Heart right ventricle (tissue), 16 donors: ENCODE data around the gene PTPRD. TPM values are rescaled to one million over a fixed set of nuclear protein-coding genes. Genes with fewer than 3 reads are reported as not detected.

ENCODE experiments used
- ATAC-seq, 8 donors: fragments of 200-7000 bp; cut with Tn5 transposase; one replicate each; pipeline ENCODE4 v1.9.1; 2020; ENCODE audit warnings: mild to moderate bottlenecking in 8 of 8, moderate library complexity in 8 of 8, moderate number of reproducible peaks in 1 of 8
- DNase-seq, 2 donors: peaks; one replicate each; pipeline ENCODE4 v3.0.0-alpha.2; 2020
- H3K27ac ChIP-seq, 10 donors: fragments of 200-600 bp; sonication (generic) in 2 of 10; one replicate each; pipeline versions ENCODE4 v1.5.0 to v1.8.0; 2020 to 2022; ENCODE audit warnings: mild to moderate bottlenecking in 3 of 10
- H3K27me3 ChIP-seq, 7 donors: fragments of 200-600 bp; one replicate each; pipeline ENCODE4 v1.8.0; 2021 to 2022; ENCODE audit warnings: mild to moderate bottlenecking in 2 of 7
- H3K36me3 ChIP-seq, 9 donors: fragments of 200-600 bp; sonication (generic) in 1 of 9; one replicate each; pipeline versions ENCODE4 v1.5.0 to v1.8.0; 2020 to 2022; ENCODE audit warnings: mild to moderate bottlenecking in 2 of 9
- H3K4me1 ChIP-seq, 9 donors: fragments of 200-600 bp; sonication (generic) in 1 of 9; one replicate each; pipeline versions ENCODE4 v1.5.0 to v1.8.0; 2020 to 2022; ENCODE audit warnings: mild to moderate bottlenecking in 4 of 9
- H3K4me3 ChIP-seq, 10 donors: fragments of 200-600 bp; sonication (generic) in 2 of 10; one replicate each; pipeline versions ENCODE4 v1.5.0 to v1.8.0; 2020 to 2022; ENCODE audit warnings: mild to moderate bottlenecking in 7 of 10, moderate library complexity in 2 of 10
- H3K9me3 ChIP-seq, 11 donors: fragments of 200-600 bp in 10 of 11; sonication (generic) in 2 of 11; one replicate each; pipeline versions ENCODE4 v1.5.0 to v1.8.0; 2013 to 2022; ENCODE audit warnings: mild to moderate bottlenecking in 2 of 11, control low read depth in 1 of 11, moderate library complexity in 1 of 11
- CTCF ChIP-seq, 9 donors: fragments of 200-600 bp; sonication (generic) in 2 of 9; IDR thresholded peaks; one replicate each; pipeline versions ENCODE4 v1.5.0 to v1.8.0; 2021 to 2022; ENCODE audit warnings: antibody characterized with exemption in 9 of 9, mild to moderate bottlenecking in 5 of 9, moderate library complexity in 1 of 9
- WGBS, 2 donors: extraction: QIAGEN DNeasy Blood & Tissue Kit; methylation state at CpG; one replicate each; pipeline ENCODE4 v1.1.7; 2013; ENCODE audit warnings: inconsistent platforms in 1 of 2; 5-methylcytosine and 5-hydroxymethylcytosine counted together
- intact Hi-C, 10 donors: fragments of 100-400 bp; cut with DNase I; formaldehyde crosslinking; loops; one replicate each; pipeline versions ENCODE4 v1.11.1 to v1.14.2; 2022
- polyA plus RNA-seq, 2 donors: library from polyadenylated mRNA; stranded (reverse); fragments of 200-250 nt; gene quantifications; one replicate each; pipeline ENCODE4 v1.2.3, GENCODE V29; 2013
- total RNA-seq, 10 donors: library from RNA; stranded (reverse); fragmentation: NEBNext Ultra II Directional in 3 of 10; extraction: Animal tissue kit (Norgen Biotek cat#: 25700) in 3 of 10; gene quantifications; one replicate each; pipeline versions ENCODE4 v1.2.1 to v1.2.4, GENCODE V29; 2021 to 2023
- donor health status: Arrhythmogenic right ventricular cardiomyopathy.
- donor health status: ischemic (EF 13 %, LVEDD 7.1; RV severe dilation, severe dysfunction).
- donor health status: healthy with polysubstance abuse.
- donor health status: DM: no; HTN: yes; CAD: no.
- donor health status: DM: no; HTN: no; CAD: no.
- donor health status: ischemic (EF 25% LVEDD 6.9; RV normal size, moderate dysfunction).
- donor health status: ischemic (EF 25% LVEDD 5.7; RV mildly dilated, moderate dysfunction).
- donor health status: healthy.
- donor health status: DM: yes; HTN: yes; CAD: no.
- donor health status: Ischemic cardiomyopathy.
- donor health status: ischemic (EF 35%, LVEDD 5.7; RV mildly dilated, moderate dysfunction).
- donor health status: nonischemic (EF 11% LVEDD 7.7; RV severe dilation, severe dysfunction).
- donor health status: DM: yes; HTN: yes; CAD: no.
- donor health status: PGD.
- donor health status: ischemic (EF 29% LVEDD 5.4; RV normal size, mild dysfunction).
- donor health status: nonischemic (EF 23%, LVEDD 6.1; RV moderate dilation, normal function).

PTPRD gene
- total and polyA plus RNA-seq, 12 donors, result 1.4 to 25.2 (median 13.0) TPM

- intact Hi-C loops, result no loop called here
- no peak for ATAC-seq
- Histone ChIP-seq H3K4me1 (no peaks in the 10 kb centered on the region), H3K27ac (no peak overlapping the region), H3K4me3 (no peak overlapping the region), H3K36me3 (no peaks in the 10 kb centered on the region), H3K9me3 (no peaks in the 10 kb centered on the region), H3K27me3 (no peaks in the 10 kb centered on the region)
- DNase-seq, result no peak
- no peak for TF ChIP-seq CTCF (IDR thresholded peaks at IDR 0.05)
- WGBS, 2 donors, result 75 to 81% methylated on average over 4 of the region's 4 CpGs
Measured at GRCh38 chr9:8382777-8383527, 2229.8 kb downstream of the PTPRD start.

- Histone ChIP-seq H3K9me3 (no peaks in the 10 kb centered on the region), H3K36me3 (no peaks in the 10 kb centered on the region), H3K4me3 (no peak overlapping the region), H3K27me3 (no peaks in the 10 kb centered on the region), H3K4me1 (no peaks in the 10 kb centered on the region), H3K27ac (no peak overlapping the region)
- intact Hi-C loops, result no loop called here
- TF ChIP-seq CTCF (IDR thresholded peaks at IDR 0.05), result no peak
- DNase-seq (no peak), ATAC-seq (no peak)
- WGBS, 2 donors, result 68 to 86% methylated on average over 1 of the region's 1 CpG
Measured at GRCh38 chr9:8382266-8382665, 2230.5 kb downstream of the PTPRD start.

- ATAC-seq (no peak), DNase-seq (no peak)
- Histone ChIP-seq H3K9me3 (no peaks in the 10 kb centered on the region), H3K36me3 (no peaks in the 10 kb centered on the region), H3K4me3 (no peak overlapping the region), H3K4me1 (no peaks in the 10 kb centered on the region), H3K27ac (no peak overlapping the region), H3K27me3 (no peaks in the 10 kb centered on the region)
- TF ChIP-seq CTCF (IDR thresholded peaks at IDR 0.05), result no peak
- WGBS, 2 donors, result 87 to 98% methylated on average over 3 of the region's 3 CpGs
- intact Hi-C loops, result no loop called here
Measured at GRCh38 chr9:8381601-8382000, 2231.2 kb downstream of the PTPRD start.

GRCh38 chr9:8374471-8374870 lies 2238.3 kb downstream of the PTPRD start:
- intact Hi-C loops, result no loop called here
- no peak for ATAC-seq
- H3K4me3 ChIP-seq, result no peak overlapping the region
- WGBS, 2 donors, result 53 to 54% methylated on average over 3 of the region's 3 CpGs
- no peaks in the 10 kb centered on the region for H3K4me1 ChIP-seq
- TF ChIP-seq CTCF (IDR thresholded peaks at IDR 0.05), result no peak
- no peak for DNase-seq
- H3K27ac ChIP-seq, result no peak overlapping the region
- no peaks in the 10 kb centered on the region for H3K36me3 ChIP-seq
- no peaks in the 10 kb centered on the region for H3K27me3 ChIP-seq
- no peaks in the 10 kb centered on the region for H3K9me3 ChIP-seq
